GM12892 (cell line): ENCODE data around the gene PNRC1.

Source experiments
- POLR2A ChIP-seq: IDR thresholded peaks from 2 replicates; pipeline ENCODE4 v1.6.1; 2011; ENCODE audit warnings: low read depth, low read length, control low read depth
- POLR2AphosphoS5 ChIP-seq: IDR thresholded peaks from 2 replicates; pipeline ENCODE4 v1.6.1; 2011; ENCODE audit warnings: low read depth, low read length, control low read depth

DNA sequence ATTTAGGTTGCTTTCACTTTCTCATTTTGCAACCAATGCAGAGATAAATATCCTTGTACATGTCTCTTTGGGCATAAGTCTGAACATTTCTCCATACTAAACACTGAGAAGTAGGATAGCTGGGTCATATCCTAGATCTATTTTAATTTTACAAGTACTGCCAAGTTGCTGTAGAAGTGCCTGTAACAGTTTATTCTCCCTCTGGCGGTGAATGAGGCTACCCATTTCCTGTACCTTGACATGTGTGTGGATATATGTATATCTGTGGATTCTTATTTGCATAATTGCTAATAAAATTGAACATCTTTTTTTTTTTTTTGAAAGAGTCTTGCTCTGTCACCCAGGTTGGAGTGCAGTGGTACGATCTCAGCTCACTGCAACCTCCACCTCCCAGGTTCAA, 48.0 kb upstream of the PNRC1 start:
- TF ChIP-seq POLR2AphosphoS5 (no peak), POLR2A (no peak)
